Endothelial cell of umbilical vein (primary cell): ENCODE measurements around the gene TMEM167B.

ENCODE experiments used
- EZH2 ChIP-seq: IDR thresholded peaks from 2 replicates; pipeline ENCODE4 v1.6.1; 2012; ENCODE audit warnings: borderline replicate concordance, low read depth, mild to moderate bottlenecking, moderate library complexity, low read length, inconsistent platforms; ENCODE audit not compliant: severe bottlenecking
- MYC ChIP-seq: IDR thresholded peaks from one replicate; pipeline ENCODE4 v1.6.1; 2011; ENCODE audit warnings: mild to moderate bottlenecking, low read depth, low read length
- POLR2A ChIP-seq: IDR thresholded peaks from 2 replicates; pipeline ENCODE4 v1.6.1; 2012; ENCODE audit warnings: low read depth, mild to moderate bottlenecking, control low read depth, low read length
- TF ChIP-seq, protein P1 (sequence below), 2 donors: IDR thresholded peaks; 1 replicate in 1 of 2; 2 replicates in 1 of 2; pipeline ENCODE4 v1.5.1; 2011; ENCODE audit warnings: low read length in 2 of 2, mild to moderate bottlenecking in 2 of 2, moderate library complexity in 2 of 2, control low read depth in 1 of 2, inconsistent platforms in 1 of 2, low read depth in 1 of 2; ENCODE audit not compliant: insufficient read depth in 1 of 2; ENCODE audit errors: extremely low read depth in 1 of 2

DNA sequence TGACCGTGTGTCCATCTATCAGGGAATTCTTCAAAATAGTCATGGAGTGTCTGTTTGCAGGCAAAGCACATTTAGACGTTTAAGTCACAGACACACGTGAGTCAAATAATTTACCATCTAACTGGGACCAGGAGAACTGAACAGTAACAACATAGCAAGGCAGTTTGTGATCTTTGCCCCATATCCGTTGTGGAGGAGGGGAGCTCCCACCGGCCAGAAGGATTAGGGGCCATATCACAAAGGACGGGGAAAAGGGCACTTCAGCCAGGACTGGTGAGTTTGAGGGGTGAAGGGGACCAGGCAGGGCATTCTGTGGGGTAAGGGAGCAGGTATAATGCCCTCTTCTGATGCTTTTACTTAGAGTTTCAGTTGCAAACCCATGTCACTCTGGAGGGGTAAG, 46.2 kb downstream of the TMEM167B start:
- TF ChIP-seq, protein P1, sequence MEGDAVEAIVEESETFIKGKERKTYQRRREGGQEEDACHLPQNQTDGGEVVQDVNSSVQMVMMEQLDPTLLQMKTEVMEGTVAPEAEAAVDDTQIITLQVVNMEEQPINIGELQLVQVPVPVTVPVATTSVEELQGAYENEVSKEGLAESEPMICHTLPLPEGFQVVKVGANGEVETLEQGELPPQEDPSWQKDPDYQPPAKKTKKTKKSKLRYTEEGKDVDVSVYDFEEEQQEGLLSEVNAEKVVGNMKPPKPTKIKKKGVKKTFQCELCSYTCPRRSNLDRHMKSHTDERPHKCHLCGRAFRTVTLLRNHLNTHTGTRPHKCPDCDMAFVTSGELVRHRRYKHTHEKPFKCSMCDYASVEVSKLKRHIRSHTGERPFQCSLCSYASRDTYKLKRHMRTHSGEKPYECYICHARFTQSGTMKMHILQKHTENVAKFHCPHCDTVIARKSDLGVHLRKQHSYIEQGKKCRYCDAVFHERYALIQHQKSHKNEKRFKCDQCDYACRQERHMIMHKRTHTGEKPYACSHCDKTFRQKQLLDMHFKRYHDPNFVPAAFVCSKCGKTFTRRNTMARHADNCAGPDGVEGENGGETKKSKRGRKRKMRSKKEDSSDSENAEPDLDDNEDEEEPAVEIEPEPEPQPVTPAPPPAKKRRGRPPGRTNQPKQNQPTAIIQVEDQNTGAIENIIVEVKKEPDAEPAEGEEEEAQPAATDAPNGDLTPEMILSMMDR (IDR thresholded peaks at IDR 0.05; ENCODE audit: extremely low read depth in 1 of 2, insufficient read depth in 1 of 2, low read depth in 1 of 2, low read length in 2 of 2), result no peak
- no peak for TF ChIP-seq POLR2A
- TF ChIP-seq MYC, result no peak
- no peak for TF ChIP-seq EZH2
